ENCODE data around the gene PDE5A. TPM values are rescaled to one million over a fixed set of nuclear protein-coding genes. Genes with fewer than 3 reads are reported as not detected.
A peak's percentile ranks its signal among the peaks of the same experiment; 100 is the strongest.
"Not testable (repeated sequence)": the region's sequence is repeated elsewhere in the genome, so short reads cannot be mapped to it uniquely, and the experiment has no call there.

PDE5A gene
- total RNA-seq: under 1 TPM; 0.58 to 0.65 TPM

DNA sequence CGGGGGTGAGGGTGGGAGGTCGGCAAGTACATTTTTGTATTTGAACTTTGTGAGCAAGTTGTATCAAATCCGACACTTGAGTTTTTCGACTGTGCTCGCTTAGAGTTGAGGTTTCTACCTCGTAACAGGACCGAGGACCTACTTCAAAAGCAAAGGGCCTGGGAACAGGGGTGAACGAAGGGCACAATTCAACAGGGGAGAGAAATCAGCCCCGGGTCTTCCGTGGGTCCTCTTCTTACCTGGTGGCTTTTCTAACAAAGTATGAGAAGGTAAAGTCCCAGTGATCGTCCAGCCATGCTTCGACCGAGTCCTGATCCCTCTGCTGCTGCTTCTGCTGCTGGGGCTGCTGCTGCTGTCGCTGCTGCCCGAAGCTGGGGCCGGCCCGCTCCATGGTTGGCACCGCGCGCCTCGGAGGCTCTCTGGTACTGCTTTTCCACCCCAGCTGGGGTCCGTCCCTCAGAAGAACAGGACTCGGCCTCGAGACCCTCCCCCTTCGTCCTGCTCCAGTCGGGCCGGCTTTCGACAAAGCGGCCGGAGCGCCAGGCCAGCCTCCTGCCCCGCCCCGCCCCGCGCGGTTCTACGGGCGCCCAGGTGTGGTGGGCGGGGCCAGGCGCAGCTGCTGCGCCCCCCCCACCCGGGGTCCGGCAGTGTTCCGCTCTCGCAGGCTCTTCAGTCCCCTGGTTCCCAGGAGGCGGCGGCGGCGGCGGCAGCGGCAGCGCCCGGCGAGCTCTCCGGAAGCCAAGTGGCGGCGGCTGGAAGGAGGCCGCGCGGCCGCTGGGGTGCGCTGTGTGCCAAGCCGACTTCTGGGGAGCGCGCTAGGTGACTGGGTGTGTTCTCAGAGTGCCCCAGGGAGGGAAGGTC lies at the start of gene PDE5A:
Gene PDE5A, minus strand, starts transcription at position 524 of the 861 bp plus-strand sequence. Its CDS starts 133 bp downstream, at position 391.
- H3K4me1 Mint-ChIP-seq: peaks cover 5% of the 10 kb centered on the region
- H3K36me3 Mint-ChIP-seq (ENCODE audit: low read depth): no peaks in the 10 kb centered on the region
- H3K9me3 Mint-ChIP-seq: no peaks in the 10 kb centered on the region
- H3K4me3 Mint-ChIP-seq: peak within 1 kb of the TSS; percentile 86
- ATAC-seq (replicated peaks): peak; percentile 90
- peaks cover 7% of the 10 kb centered on the region for H3K27me3 Mint-ChIP-seq
- peak within 1 kb of the TSS; percentile 33 for H3K27ac Mint-ChIP-seq

DNA sequence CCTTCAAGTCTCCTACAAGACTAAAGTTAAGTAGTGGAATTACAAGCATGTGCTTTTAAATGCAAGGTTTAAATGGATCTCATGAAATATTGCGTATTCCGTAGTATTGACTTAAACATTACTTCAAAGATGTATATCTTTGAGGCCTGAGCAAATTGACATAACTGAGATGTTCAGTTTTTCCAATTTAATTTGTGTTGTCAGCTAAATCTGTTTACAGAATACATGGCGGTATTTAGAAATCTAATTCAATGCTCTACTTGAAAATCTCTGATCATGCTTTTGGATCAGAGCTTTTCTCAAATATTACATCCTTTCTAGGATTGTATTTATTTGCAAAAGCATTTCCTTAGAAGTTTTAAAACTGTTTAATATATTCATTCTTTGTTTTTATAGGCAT lies 47.5 kb upstream of the PDE5A start:
- no peaks in the 10 kb centered on the region for H3K4me1 Mint-ChIP-seq
- H3K4me3 Mint-ChIP-seq: no peak overlapping the region
- H3K27me3 Mint-ChIP-seq: peaks cover 2% of the 10 kb centered on the region
- no peak overlapping the region for H3K27ac Mint-ChIP-seq
- H3K9me3 Mint-ChIP-seq: no peaks in the 10 kb centered on the region
- ATAC-seq (replicated peaks): no peak
- no peaks in the 10 kb centered on the region for H3K36me3 Mint-ChIP-seq (ENCODE audit: low read depth)

DNA sequence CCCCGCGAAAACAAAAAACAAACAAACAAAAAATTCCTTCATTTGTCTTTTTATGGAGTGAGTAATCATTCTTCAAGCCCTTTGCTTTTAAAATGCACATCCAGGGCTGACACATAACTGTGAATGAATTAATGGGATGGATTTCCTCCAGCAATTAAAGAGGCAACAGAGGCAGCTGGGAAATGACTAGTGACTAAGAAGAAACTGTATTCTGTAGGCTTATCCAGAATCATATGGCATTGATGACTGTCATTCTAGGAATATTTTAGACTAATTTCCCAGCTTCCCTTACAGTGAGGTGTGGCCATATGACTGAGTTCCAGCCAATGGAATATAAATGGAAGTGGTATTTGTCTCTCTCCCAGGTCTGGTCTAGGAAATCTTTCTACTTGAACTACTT lies 46.8 kb upstream of the PDE5A start:
- no peaks in the 10 kb centered on the region for H3K27me3 Mint-ChIP-seq
- no peak overlapping the region for H3K27ac Mint-ChIP-seq

DNA sequence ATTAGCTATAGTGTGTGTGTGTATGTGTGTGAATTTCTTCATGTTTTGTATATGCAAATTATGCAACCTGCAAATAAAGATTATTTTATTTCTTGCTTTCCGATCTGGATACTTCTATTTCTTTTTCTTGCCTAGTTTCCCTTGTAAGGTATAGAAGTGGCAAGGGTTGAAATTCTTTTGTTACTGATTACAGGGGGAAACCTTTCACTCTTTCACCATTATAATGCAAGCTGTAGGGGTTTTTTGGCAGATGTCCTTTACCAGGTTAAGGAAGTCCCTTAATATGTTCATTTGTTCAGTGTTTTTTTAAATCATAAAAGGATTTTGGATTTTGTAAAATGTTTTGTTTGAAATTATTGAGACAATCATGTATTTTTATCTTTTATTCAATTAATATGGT lies 44.3 kb upstream of the PDE5A start:
- Mint-ChIP-seq H3K36me3 (ENCODE audit: low read depth) (no peaks in the 10 kb centered on the region), H3K27me3 (peaks cover 3% of the 10 kb centered on the region), H3K27ac (no peak overlapping the region), H3K9me3 (no peaks in the 10 kb centered on the region), H3K4me1 (no peaks in the 10 kb centered on the region), H3K4me3 (no peak overlapping the region)
- no peak for ATAC-seq (replicated peaks)

More for the DNA sequence above, 46.8 kb upstream of the PDE5A start:
- no peaks in the 10 kb centered on the region for H3K4me1 Mint-ChIP-seq
- no peaks in the 10 kb centered on the region for H3K36me3 Mint-ChIP-seq (ENCODE audit: low read depth)
- no peaks in the 10 kb centered on the region for H3K9me3 Mint-ChIP-seq
- no peak overlapping the region for H3K4me3 Mint-ChIP-seq
- no peak for ATAC-seq (replicated peaks)

DNA sequence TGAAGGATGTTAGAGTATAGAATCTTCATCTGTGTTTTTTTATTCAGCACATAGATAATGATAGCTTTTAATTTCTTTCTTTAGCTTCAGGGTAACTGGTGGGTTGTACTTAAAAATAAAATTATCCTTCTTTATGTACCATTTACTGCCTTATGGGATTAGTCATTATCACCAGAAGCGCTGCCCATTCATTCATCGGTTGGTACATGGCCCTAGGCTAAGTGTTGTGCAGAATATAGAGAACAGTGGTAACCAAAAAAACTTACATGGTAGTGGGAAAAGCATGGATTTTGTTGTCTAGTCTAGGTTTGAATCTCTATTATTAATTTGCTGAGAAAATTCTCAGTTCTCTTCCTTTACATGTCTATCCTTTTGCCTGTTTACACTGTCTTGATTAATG lies 43.5 kb upstream of the PDE5A start:
- no peak for ATAC-seq (replicated peaks)
- Mint-ChIP-seq H3K9me3 (no peaks in the 10 kb centered on the region), H3K27me3 (peaks cover 3% of the 10 kb centered on the region), H3K4me3 (no peak overlapping the region), H3K4me1 (no peaks in the 10 kb centered on the region), H3K36me3 (ENCODE audit: low read depth) (no peaks in the 10 kb centered on the region), H3K27ac (no peak overlapping the region)

DNA sequence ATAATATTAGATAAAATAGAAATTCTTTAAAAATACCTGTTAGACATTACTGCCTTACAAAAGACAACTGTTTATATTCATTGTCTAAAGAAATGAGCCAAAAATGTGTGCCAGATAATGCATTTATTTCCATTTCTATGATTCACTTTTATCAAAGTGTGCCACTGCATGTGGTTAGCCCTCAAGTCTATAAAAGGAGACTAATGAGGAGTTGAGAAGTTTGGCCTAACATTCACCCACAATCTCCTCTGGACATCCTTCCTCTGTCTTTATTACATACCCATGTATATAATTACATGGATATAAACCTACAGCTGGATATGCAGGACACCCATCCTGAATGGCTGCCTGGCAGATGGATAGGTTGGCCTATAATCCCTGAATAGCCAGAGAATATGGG lies 42.6 kb upstream of the PDE5A start:
- no peak for ATAC-seq (replicated peaks)
- H3K36me3 Mint-ChIP-seq (ENCODE audit: low read depth): no peaks in the 10 kb centered on the region
- no peak overlapping the region for H3K4me3 Mint-ChIP-seq
- no peaks in the 10 kb centered on the region for H3K4me1 Mint-ChIP-seq
- peaks cover 3% of the 10 kb centered on the region for H3K27me3 Mint-ChIP-seq
- H3K9me3 Mint-ChIP-seq: no peaks in the 10 kb centered on the region
- no peak overlapping the region for H3K27ac Mint-ChIP-seq

DNA sequence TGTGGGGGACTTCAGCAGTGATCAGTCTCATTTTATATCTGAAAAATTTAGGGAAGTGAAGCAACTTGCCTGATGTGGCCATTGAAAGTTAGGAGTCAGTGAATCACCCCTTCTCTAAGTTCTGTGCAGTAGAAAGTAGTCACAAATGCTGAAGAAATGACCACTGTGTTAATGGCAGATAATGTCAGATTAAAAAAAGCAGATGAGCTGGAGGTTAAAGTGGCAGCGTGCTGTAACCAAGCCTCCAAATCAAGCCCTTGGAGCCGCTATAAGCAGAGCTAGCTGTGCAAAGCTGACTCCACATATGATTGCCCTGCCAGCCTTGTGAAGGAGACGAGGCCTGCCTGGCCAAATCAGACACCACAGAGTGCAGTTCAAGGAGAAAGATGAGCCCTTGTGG lies 39.2 kb upstream of the PDE5A start:
- Mint-ChIP-seq H3K9me3 (no peaks in the 10 kb centered on the region), H3K4me3 (no peak overlapping the region), H3K4me1 (no peaks in the 10 kb centered on the region), H3K27ac (no peak overlapping the region), H3K27me3 (peaks cover 3% of the 10 kb centered on the region), H3K36me3 (ENCODE audit: low read depth) (no peaks in the 10 kb centered on the region)
- no peak for ATAC-seq (replicated peaks)

DNA sequence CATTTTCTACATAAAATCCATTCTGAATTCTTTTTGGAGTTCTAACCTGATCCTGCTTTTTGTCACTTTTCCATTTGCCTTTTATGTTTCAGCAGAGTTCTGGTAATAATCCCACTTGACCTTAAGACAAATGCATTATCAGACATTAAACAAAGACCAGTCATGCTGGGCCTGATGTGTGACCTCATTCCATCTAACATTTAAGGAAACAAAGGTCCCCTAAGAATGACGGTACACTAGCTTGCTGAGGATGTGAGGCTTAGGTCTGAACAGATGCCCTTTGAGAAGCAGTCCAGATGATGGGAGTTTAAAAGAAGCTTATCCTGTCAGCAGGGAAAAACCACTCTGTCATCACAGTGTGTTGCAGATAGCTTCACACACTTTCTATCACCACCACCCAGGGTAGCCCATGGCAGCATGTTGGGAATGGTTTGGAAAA lies 38.1 kb upstream of the PDE5A start:
- Mint-ChIP-seq H3K36me3 (ENCODE audit: low read depth) (no peaks in the 10 kb centered on the region), H3K9me3 (no peaks in the 10 kb centered on the region), H3K4me3 (no peak overlapping the region)

DNA sequence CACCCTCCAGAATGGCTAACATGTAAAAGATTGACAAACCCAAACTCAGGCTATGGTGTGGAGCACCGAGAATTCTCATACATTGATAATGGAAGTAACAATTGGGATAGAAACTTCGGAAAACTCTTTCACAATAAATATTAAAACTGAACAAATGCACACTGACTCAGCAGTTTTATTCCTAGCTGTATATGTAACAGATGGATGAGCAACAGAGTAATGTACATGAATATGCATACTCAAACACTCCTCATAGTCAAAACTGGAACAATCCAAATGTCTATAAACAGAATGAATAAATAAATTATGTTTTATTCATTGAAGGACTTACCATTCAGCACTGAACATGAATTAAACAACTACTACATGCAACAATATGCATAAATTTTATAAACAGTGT lies 37.1 kb upstream of the PDE5A start:
- H3K27me3 Mint-ChIP-seq: peaks cover 5% of the 10 kb centered on the region
- H3K4me3 Mint-ChIP-seq: no peak overlapping the region
- no peaks in the 10 kb centered on the region for H3K36me3 Mint-ChIP-seq (ENCODE audit: low read depth)
- H3K27ac Mint-ChIP-seq: no peak overlapping the region
- no peak for ATAC-seq (replicated peaks)
- H3K4me1 Mint-ChIP-seq: no peaks in the 10 kb centered on the region
- H3K9me3 Mint-ChIP-seq: no peaks in the 10 kb centered on the region

More for the DNA sequence above, 38.1 kb upstream of the PDE5A start:
- H3K27ac Mint-ChIP-seq: no peak overlapping the region
- no peaks in the 10 kb centered on the region for H3K4me1 Mint-ChIP-seq
- no peak for ATAC-seq (replicated peaks)
- H3K27me3 Mint-ChIP-seq: peaks cover 3% of the 10 kb centered on the region

DNA sequence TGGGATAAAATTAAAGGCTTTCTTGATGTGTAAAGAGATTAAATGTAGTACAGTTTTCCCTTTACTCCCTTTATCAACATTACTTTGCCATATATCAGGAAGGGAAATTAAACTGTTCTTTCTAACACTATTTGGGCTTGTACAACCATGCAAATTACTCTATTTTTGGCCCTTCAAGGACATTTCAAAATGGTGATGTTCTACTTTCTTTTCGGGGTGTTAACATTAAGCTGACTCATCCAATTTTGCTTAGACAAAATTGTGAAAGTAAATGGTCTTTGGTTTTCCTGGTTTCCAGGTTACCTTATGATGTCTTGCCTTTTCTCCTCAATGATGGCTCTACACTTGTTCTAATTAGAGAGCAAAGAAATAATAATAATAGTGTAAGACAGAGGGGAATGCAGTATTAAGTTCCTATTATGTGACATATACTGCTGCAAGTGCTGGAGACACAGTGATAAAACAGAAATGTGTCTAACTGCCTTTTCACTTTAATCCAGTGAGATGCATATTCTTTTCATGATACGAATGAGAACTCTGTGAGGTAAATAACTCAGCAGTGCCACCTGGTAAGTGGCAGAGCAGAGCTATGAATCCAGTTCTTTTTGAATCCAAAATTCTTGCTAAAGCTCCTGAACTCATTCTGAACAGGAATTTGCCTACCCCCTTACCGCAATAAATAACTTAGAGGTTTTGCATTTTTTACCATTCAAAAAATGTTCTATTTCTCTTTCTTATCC lies 35.7 kb upstream of the PDE5A start:
- ATAC-seq (replicated peaks): no peak
- Mint-ChIP-seq H3K36me3 (ENCODE audit: low read depth) (no peaks in the 10 kb centered on the region), H3K4me3 (peak overlapping the region; percentile 14), H3K27me3 (peaks cover 5% of the 10 kb centered on the region), H3K9me3 (no peaks in the 10 kb centered on the region), H3K4me1 (no peaks in the 10 kb centered on the region), H3K27ac (no peak overlapping the region)

DNA sequence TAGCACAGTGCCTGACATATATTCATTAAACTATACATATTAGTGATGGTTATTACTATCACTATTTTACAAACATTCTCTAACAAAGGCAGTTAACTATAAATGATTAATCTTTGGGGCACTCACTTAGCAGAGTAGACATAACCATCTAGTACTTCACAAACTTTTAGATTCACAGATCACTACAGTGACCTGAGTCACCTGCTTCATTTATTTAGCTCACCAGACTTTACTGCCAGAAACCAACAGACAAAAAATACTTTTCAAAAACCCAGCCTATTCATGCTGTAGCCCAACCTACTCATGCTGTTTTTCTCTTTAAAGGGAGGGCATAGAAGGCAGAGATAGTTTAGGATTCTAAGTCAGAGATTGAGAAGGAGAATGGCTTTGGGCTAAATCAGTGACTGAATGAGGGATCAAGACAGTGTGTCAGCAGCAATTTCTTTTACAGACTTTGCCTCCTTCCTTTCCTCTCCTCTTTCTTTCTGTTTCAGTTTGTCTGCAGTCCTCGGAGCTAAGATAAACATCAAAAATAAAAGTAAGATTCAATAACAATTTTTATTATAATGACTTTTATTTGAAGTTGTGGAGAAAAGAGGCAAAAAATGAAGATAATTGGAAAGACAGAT lies 34.7 kb upstream of the PDE5A start:
- H3K27me3 Mint-ChIP-seq: peaks cover 4% of the 10 kb centered on the region
- no peak for ATAC-seq (replicated peaks)
- H3K36me3 Mint-ChIP-seq (ENCODE audit: low read depth): no peaks in the 10 kb centered on the region
- H3K4me3 Mint-ChIP-seq: peak overlapping the region; percentile 14
- H3K4me1 Mint-ChIP-seq: no peaks in the 10 kb centered on the region
- no peak overlapping the region for H3K27ac Mint-ChIP-seq
- H3K9me3 Mint-ChIP-seq: no peaks in the 10 kb centered on the region

DNA sequence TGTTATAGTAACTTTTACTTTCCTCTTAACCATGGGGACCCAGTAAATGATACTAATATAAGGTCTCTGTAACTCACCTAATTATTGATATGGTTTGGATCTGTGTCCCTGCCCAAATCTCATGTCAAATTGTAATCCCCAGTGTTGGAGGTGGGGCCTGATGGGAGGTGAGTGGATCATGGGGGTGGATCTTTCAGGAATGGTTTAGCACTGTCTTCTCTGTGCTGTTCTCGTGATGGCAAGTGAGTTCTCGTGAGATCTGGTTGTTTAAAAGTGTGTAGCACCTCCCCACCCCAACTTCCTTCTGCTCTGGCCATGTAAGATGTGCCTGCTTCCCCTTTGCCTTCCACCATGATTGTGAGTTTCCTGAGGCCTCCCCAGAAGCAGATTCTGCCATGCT lies 34.0 kb upstream of the PDE5A start:
- H3K4me1 Mint-ChIP-seq; H3K9me3 Mint-ChIP-seq; H3K27ac Mint-ChIP-seq; H3K27me3 Mint-ChIP-seq; H3K36me3 Mint-ChIP-seq (ENCODE audit: low read depth); ATAC-seq (replicated peaks): not testable (repeated sequence)
- peak overlapping the region; percentile 14 for H3K4me3 Mint-ChIP-seq

DNA sequence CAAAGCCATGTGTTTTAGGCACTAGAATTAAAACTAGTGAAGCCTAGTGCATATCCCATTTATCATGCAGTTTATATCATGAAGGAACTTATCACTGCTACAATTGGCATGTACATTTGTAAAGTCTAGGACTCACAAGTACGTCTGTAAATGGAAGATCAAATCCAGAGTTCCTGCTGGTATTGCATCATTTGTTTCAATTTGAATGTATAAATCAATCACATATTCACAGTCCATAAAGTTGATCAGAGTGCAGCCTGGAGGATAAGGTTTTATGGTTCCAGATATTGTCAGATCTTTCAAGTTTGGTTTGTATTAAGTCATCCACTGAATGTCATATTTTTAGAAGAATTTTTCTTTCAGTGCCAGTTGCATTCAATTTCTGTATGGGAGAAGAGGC lies 32.6 kb upstream of the PDE5A start:
- Mint-ChIP-seq H3K27ac (no peak overlapping the region), H3K4me1 (no peaks in the 10 kb centered on the region), H3K27me3 (peaks cover 2% of the 10 kb centered on the region), H3K36me3 (ENCODE audit: low read depth) (no peaks in the 10 kb centered on the region), H3K9me3 (no peaks in the 10 kb centered on the region), H3K4me3 (no peak overlapping the region)
- ATAC-seq (replicated peaks): no peak

DNA sequence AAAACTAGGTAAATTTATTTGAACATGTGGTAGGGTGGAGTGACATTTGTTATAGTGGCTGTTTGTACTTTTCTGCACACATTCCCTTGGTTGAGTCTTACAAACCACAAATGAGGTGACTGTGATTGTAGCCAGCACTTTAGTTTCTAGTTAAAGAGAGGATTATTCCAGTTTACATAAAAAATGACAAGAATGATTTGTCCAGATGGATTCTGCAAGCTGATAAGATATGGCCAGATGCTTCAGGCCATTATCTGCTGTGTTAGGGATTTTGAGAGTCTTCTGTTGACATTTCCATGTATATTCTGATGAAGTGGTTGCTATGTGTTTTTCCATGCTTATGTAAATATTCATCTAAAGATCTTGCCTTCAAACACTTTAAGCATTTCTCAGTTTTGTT lies 31.0 kb upstream of the PDE5A start:
- Mint-ChIP-seq H3K4me1 (no peaks in the 10 kb centered on the region), H3K36me3 (ENCODE audit: low read depth) (no peaks in the 10 kb centered on the region), H3K27ac (no peak overlapping the region), H3K27me3 (peaks cover 2% of the 10 kb centered on the region), H3K9me3 (no peaks in the 10 kb centered on the region), H3K4me3 (no peak overlapping the region)
- ATAC-seq (replicated peaks): no peak
